HFFc6 (cell line): Measurements from ENCODE around the gene LBX1. TPM values are rescaled to one million over a fixed set of nuclear protein-coding genes. Genes with fewer than 3 reads are reported as not detected.

Experiments
- DNase-seq: peaks from one replicate; pipeline ENCODE4 v3.0.0-alpha.2; 2018
- H3K27ac Mint-ChIP-seq: 2 replicates; pipeline ENCODE4 v1.8.0; 2020; ENCODE audit warnings: mild to moderate bottlenecking, mixed read lengths
- H3K27me3 Mint-ChIP-seq: 2 replicates; pipeline ENCODE4 v1.8.0; 2021; ENCODE audit warnings: mild to moderate bottlenecking, moderate library complexity, mixed read lengths; ENCODE audit not compliant: insufficient read depth
- H3K36me3 Mint-ChIP-seq: 2 replicates; pipeline ENCODE4 v1.8.0; 2021; ENCODE audit warnings: low read depth, mixed read lengths
- H3K4me1 Mint-ChIP-seq: 2 replicates; pipeline ENCODE4 v1.8.0; 2020; ENCODE audit warnings: low read depth, mixed read lengths
- H3K4me3 Mint-ChIP-seq: 2 replicates; pipeline ENCODE4 v1.8.0; 2020; ENCODE audit warnings: mild to moderate bottlenecking, moderate library complexity, mixed read lengths
- H3K9me3 Mint-ChIP-seq: 2 replicates; pipeline ENCODE4 v1.8.0; 2020; ENCODE audit warnings: mild to moderate bottlenecking, mixed read lengths
- total RNA-seq, 6 experiments: library from RNA; stranded (reverse); fragmentation: NEBNext Ultra II Directional; extraction: Animal tissue kit (Norgen Biotek cat#: 25700); gene quantifications; 2 replicates in 1 of 6; 3 replicates in 5 of 6; pipeline ENCODE4 v1.2.3, GENCODE V29; 2021
- TF ChIP-seq, protein P1 (sequence below): fragments of 200-600 bp; sonication (generic); IDR thresholded peaks from 2 replicates; pipeline ENCODE4 v1.5.0; 2021; ENCODE audit warnings: antibody characterized with exemption, mild to moderate bottlenecking

The LBX1 gene
- total RNA-seq, 6 experiments from 2014 or later = not detected

- TF ChIP-seq, protein P1, sequence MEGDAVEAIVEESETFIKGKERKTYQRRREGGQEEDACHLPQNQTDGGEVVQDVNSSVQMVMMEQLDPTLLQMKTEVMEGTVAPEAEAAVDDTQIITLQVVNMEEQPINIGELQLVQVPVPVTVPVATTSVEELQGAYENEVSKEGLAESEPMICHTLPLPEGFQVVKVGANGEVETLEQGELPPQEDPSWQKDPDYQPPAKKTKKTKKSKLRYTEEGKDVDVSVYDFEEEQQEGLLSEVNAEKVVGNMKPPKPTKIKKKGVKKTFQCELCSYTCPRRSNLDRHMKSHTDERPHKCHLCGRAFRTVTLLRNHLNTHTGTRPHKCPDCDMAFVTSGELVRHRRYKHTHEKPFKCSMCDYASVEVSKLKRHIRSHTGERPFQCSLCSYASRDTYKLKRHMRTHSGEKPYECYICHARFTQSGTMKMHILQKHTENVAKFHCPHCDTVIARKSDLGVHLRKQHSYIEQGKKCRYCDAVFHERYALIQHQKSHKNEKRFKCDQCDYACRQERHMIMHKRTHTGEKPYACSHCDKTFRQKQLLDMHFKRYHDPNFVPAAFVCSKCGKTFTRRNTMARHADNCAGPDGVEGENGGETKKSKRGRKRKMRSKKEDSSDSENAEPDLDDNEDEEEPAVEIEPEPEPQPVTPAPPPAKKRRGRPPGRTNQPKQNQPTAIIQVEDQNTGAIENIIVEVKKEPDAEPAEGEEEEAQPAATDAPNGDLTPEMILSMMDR = no peak
- H3K27me3 Mint-ChIP-seq = peaks cover 86% of the 10 kb centered on the region
- no peaks in the 10 kb centered on the region for H3K36me3 Mint-ChIP-seq
- no peaks in the 10 kb centered on the region for H3K9me3 Mint-ChIP-seq
- DNase-seq = no peak
- peaks cover 6% of the 10 kb centered on the region for H3K4me1 Mint-ChIP-seq
- peak overlapping the region; percentile 59; the same call in 1 of the 2 replicates for H3K4me3 Mint-ChIP-seq
- no peak overlapping the region for H3K27ac Mint-ChIP-seq
Measured at GRCh38 chr10:101235766-101236165, 6.5 kb upstream of the LBX1 start.

DNA sequence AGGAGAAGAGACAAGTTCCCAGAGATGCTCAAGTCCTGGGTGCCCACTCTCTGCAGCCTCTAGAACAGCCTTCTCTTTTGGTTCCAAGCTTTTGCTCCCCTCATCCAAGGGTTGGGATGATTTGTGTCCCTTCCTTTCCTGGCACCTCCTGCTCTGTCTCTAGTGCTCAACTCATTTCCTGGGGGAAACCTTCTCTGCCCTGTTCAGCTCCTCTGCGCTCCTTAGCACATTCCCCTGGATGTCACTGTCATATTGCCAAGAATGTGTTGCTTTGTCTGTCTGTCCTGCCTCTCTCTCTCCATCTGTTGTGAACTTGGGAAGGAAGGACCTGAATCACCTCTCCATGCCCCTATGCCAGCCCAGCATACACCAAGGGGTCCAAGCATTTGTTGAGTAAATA is 5.1 kb upstream of the LBX1 start:
- no peak overlapping the region for H3K4me3 Mint-ChIP-seq
- H3K9me3 Mint-ChIP-seq = no peaks in the 10 kb centered on the region
- peaks cover 83% of the 10 kb centered on the region for H3K27me3 Mint-ChIP-seq
- H3K36me3 Mint-ChIP-seq = no peaks in the 10 kb centered on the region
- TF ChIP-seq, protein P1 = no peak
- no peak for DNase-seq
- peaks cover 7% of the 10 kb centered on the region for H3K4me1 Mint-ChIP-seq
- no peak overlapping the region for H3K27ac Mint-ChIP-seq

DNA sequence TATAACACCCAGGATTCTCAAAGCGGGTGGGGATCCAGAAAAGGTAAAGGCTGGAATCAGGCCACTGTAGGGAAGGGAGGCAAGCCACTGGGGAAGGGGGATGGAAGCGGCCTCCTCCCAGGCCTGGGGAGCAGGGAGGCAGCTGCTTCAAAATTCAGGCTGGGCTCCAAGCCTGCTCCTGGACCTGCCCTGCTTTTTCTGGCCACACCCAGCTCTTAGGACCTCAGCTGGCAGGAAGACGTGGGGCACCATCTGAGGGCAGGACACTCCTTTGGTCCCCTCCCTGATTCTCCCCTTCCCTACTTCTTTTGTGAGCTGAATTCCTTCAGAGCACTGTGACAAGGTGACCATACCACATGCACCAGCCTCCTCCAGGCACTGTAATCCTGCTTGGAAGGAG is 4.6 kb upstream of the LBX1 start:
- TF ChIP-seq, protein P1 = no peak
- H3K4me3 Mint-ChIP-seq = no peak overlapping the region
- H3K27ac Mint-ChIP-seq = no peak overlapping the region
- DNase-seq = no peak
- peaks cover 82% of the 10 kb centered on the region for H3K27me3 Mint-ChIP-seq
- H3K4me1 Mint-ChIP-seq = peaks cover 11% of the 10 kb centered on the region
- no peaks in the 10 kb centered on the region for H3K9me3 Mint-ChIP-seq
- H3K36me3 Mint-ChIP-seq = no peaks in the 10 kb centered on the region

DNA sequence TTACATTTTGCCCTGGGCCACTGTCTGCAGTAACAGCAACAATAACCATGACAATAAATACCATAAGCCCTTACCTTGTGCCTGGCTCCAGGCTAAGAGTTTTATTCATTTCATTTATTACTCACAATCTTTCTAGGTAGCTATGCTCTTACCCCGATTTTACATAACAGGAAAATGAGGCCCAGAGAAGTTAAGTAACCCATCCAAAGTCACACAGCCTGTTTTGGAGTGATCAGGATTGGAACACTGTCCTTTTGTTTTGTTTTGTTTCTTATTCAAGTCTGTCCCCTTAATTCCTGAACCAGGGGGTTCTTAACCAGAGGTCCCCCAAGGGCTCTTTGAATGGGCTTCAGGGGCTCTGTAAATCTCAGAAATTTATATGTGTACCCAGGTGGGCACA is 4.2 kb upstream of the LBX1 start:
- TF ChIP-seq, protein P1 = no peak
- no peak overlapping the region for H3K4me3 Mint-ChIP-seq
- no peak for DNase-seq
- no peaks in the 10 kb centered on the region for H3K9me3 Mint-ChIP-seq
- H3K36me3 Mint-ChIP-seq = no peaks in the 10 kb centered on the region
- H3K27me3 Mint-ChIP-seq = peaks cover 80% of the 10 kb centered on the region
- H3K27ac Mint-ChIP-seq = no peak overlapping the region
- H3K4me1 Mint-ChIP-seq = peaks cover 11% of the 10 kb centered on the region

- no peak overlapping the region for H3K4me3 Mint-ChIP-seq
- H3K27me3 Mint-ChIP-seq = peaks cover 80% of the 10 kb centered on the region
- no peak for DNase-seq
- 0 out of 2 replicates have a peak, but pooled peaks cover 3% of the 10 kb centered on the region for H3K36me3 Mint-ChIP-seq
- H3K9me3 Mint-ChIP-seq = no peaks in the 10 kb centered on the region
- H3K27ac Mint-ChIP-seq = no peak overlapping the region
- TF ChIP-seq, protein P1 = no peak
- peaks cover 11% of the 10 kb centered on the region for H3K4me1 Mint-ChIP-seq
Measured at GRCh38 chr10:101231912-101232689, 2.8 kb upstream of the LBX1 start.
